OCI-LY7 (cell line): ENCODE data around the gene PLEKHA6. TPM values are rescaled to one million over a fixed set of nuclear protein-coding genes. Genes with fewer than 3 reads are reported as not detected.
"Not testable (repeated sequence)": the region's sequence is repeated elsewhere in the genome, so short reads cannot be mapped to it uniquely, and the experiment has no call there.

Experiments used
- BruUV-seq: library from RNA; stranded (reverse); fragments of 400-500 nt; replicated peaks from 2 replicates; lab custom pipeline; 2021; lab: Mats Ljungman, UMichigan
- CTCF ChIA-PET: fragments of 300-600 bp; sonication (Branson Sonifier 250); formaldehyde crosslinking; loops from one replicate; lab custom pipeline; 2022; ENCODE audit warnings: antibody characterized with exemption; ENCODE audit not compliant: unreplicated experiment; lab: Charles Lee
- POLR2A ChIA-PET: fragments of 300-600 bp; sonication (Branson Sonifier 250); formaldehyde crosslinking; loops from one replicate; lab custom pipeline; 2022; ENCODE audit warnings: antibody characterized with exemption; lab: Charles Lee
- DNase-seq: peaks from one replicate; pipeline ENCODE4 v3.0.0-alpha.2; 2015; ENCODE audit warnings: low spot score
- H2AFZ ChIP-seq: fragments of 200-600 bp; sonication (generic), shearing (Covaris generic); 2 replicates; pipeline ENCODE4 v1.6.1; 2014; ENCODE audit warnings: mild to moderate bottlenecking, antibody characterized with exemption, low read length, moderate library complexity
- H3K27ac ChIP-seq: fragments of 200-600 bp; sonication (generic); 2 replicates; pipeline ENCODE4 v1.5.1; 2014; ENCODE audit warnings: mixed run types, low read depth, mild to moderate bottlenecking, moderate library complexity, low read length, inconsistent platforms; ENCODE audit not compliant: poor library complexity, severe bottlenecking
- H3K36me3 ChIP-seq: fragments of 200-600 bp; sonication (generic); 2 replicates; pipeline ENCODE4 v1.6.1; 2014; ENCODE audit warnings: mild to moderate bottlenecking, antibody characterized with exemption, low read length, moderate library complexity, mixed read lengths; ENCODE audit not compliant: insufficient read depth
- H3K4me1 ChIP-seq: fragments of 200-600 bp; sonication (generic); 2 replicates; pipeline ENCODE4 v1.5.1; 2014; ENCODE audit warnings: mild to moderate bottlenecking, low read length; ENCODE audit not compliant: insufficient read depth, poor library complexity, severe bottlenecking
- H3K4me2 ChIP-seq: fragments of 200-600 bp; sonication (generic); 2 replicates; pipeline ENCODE4 v1.6.1; 2014; ENCODE audit warnings: mild to moderate bottlenecking, low read length
- H3K4me3 ChIP-seq: fragments of 200-600 bp; sonication (generic); 2 replicates; pipeline ENCODE4 v1.5.1; 2014; ENCODE audit warnings: mild to moderate bottlenecking, low read depth, low read length; ENCODE audit not compliant: poor library complexity, severe bottlenecking
- H3K79me2 ChIP-seq: fragments of 200-600 bp; sonication (generic); 2 replicates; pipeline ENCODE4 v1.6.1; 2016; ENCODE audit warnings: low read depth, mild to moderate bottlenecking, low read length, moderate library complexity, mixed read lengths; ENCODE audit not compliant: insufficient read depth
- H3K9me2 ChIP-seq: fragments of 200-600 bp; sonication (generic); 2 replicates; pipeline ENCODE4 v1.6.1; 2016; ENCODE audit warnings: mild to moderate bottlenecking, low read length, mixed read lengths; ENCODE audit not compliant: insufficient read depth
- H3K9me3 ChIP-seq: fragments of 200-600 bp; sonication (generic); 2 replicates; pipeline ENCODE4 v1.6.1; 2014; ENCODE audit warnings: mild to moderate bottlenecking, mixed run types, low read length, mixed read lengths
- H4K20me1 ChIP-seq: fragments of 200-600 bp; sonication (generic); 2 replicates; pipeline ENCODE4 v1.6.1; 2014; ENCODE audit warnings: mild to moderate bottlenecking, antibody characterized with exemption, low read length, moderate library complexity, mixed read lengths; ENCODE audit not compliant: insufficient read depth
- EZH2phosphoT487 ChIP-seq: fragments of 200-600 bp; sonication (generic); IDR thresholded peaks from 2 replicates; pipeline ENCODE4 v1.6.1; 2018; ENCODE audit warnings: low read depth, borderline replicate concordance, mild to moderate bottlenecking, mixed run types, antibody characterized with exemption, low read length, moderate library complexity, mixed read lengths
- intact Hi-C: fragments of 100-400 bp; cut with micrococcal nuclease; formaldehyde crosslinking; loops from one replicate; pipeline ENCODE4 v1.10.0; 2022; ENCODE audit not compliant: unreplicated experiment
- total RNA-seq, 2 experiments: library from RNA; depleted of rRNA in 1 of 2; stranded (reverse); fragments of >200 nt in 1 of 2; shearing (Covaris generic) in 1 of 2; gene quantifications; 2 replicates each; pipeline ENCODE4 v1.2.3, GENCODE V29; 2014 to 2022
- TF ChIP-seq, protein P1 (sequence below): fragments of 200-600 bp; sonication (generic); conservative IDR thresholded peaks from 2 replicates; pipeline ENCODE4 v1.5.1; 2014; ENCODE audit warnings: mild to moderate bottlenecking, antibody characterized with exemption, low read length, moderate library complexity, mixed read lengths

PLEKHA6 gene
- total RNA-seq, 2 experiments from 2014 or later, result not detected

- no peak overlapping the region for H3K27ac ChIP-seq
- no peak overlapping the region for H3K4me2 ChIP-seq
- POLR2A ChIA-PET, result interaction anchor here (0.6 kb wide), 1 partner anchor 100 kb away, joined by 3 read pairs; no protein-coding TSS in a partner anchor
- intact Hi-C loops, result no loop called here
- no peaks in the 10 kb centered on the region for H3K9me2 ChIP-seq
- H2AFZ ChIP-seq, result no peak overlapping the region
- DNase-seq, result no peak
- H3K4me3 ChIP-seq, result no peak overlapping the region
- TF ChIP-seq EZH2phosphoT487, result no peak
- TF ChIP-seq, protein P1, sequence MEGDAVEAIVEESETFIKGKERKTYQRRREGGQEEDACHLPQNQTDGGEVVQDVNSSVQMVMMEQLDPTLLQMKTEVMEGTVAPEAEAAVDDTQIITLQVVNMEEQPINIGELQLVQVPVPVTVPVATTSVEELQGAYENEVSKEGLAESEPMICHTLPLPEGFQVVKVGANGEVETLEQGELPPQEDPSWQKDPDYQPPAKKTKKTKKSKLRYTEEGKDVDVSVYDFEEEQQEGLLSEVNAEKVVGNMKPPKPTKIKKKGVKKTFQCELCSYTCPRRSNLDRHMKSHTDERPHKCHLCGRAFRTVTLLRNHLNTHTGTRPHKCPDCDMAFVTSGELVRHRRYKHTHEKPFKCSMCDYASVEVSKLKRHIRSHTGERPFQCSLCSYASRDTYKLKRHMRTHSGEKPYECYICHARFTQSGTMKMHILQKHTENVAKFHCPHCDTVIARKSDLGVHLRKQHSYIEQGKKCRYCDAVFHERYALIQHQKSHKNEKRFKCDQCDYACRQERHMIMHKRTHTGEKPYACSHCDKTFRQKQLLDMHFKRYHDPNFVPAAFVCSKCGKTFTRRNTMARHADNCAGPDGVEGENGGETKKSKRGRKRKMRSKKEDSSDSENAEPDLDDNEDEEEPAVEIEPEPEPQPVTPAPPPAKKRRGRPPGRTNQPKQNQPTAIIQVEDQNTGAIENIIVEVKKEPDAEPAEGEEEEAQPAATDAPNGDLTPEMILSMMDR, result no peak
- H3K79me2 ChIP-seq, result no peaks in the 10 kb centered on the region
- BruUV-seq, result no TSS peak
- H3K4me1 ChIP-seq, result no peaks in the 10 kb centered on the region
- CTCF ChIA-PET, result no interaction called here
- H4K20me1 ChIP-seq, result no peaks in the 10 kb centered on the region
- no peaks in the 10 kb centered on the region for H3K36me3 ChIP-seq
- no peaks in the 10 kb centered on the region for H3K9me3 ChIP-seq
These were observed 28.5 kb downstream of the PLEKHA6 start for GRCh38 chr1:204331275-204331674.

- DNase-seq, H3K4me1 ChIP-seq, CTCF ChIA-PET, H4K20me1 ChIP-seq, H3K4me2 ChIP-seq, POLR2A ChIA-PET, intact Hi-C loops, H3K9me3 ChIP-seq, H3K27ac ChIP-seq, H3K9me2 ChIP-seq, H3K79me2 ChIP-seq, BruUV-seq, H3K4me3 ChIP-seq, H3K36me3 ChIP-seq, H2AFZ ChIP-seq: not testable (repeated sequence)
These were observed 31.9 kb downstream of the PLEKHA6 start for GRCh38 chr1:204327870-204328269.

DNA sequence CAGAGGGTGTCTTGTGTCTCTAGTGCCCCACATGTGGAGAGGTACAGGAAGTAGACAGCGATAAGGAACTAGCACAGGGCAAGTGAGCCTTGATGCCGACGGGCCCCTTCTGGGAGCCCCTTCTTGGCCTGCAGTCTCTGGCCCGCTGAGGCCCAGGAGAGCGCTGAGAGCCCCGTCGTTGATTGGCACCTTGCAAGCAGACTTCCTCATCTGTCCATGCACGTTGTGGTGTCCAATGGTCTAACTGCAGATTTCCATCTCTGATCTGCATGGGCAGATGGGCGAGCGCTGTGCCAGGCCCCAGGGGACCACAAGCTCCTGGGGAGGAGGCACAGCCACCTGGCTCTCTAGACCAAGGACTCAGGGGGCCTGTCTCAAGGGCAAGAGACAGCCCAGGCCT, 32.4 kb downstream of the PLEKHA6 start:
- no peaks in the 10 kb centered on the region for H3K36me3 ChIP-seq

More for the DNA sequence above, 32.4 kb downstream of the PLEKHA6 start:
- no peak overlapping the region for H2AFZ ChIP-seq
- no peaks in the 10 kb centered on the region for H3K4me1 ChIP-seq
- DNase-seq, result no peak
- H3K4me2 ChIP-seq, result no peak overlapping the region
- ChIA-PET CTCF (no interaction called here), POLR2A (no interaction called here)
- H3K4me3 ChIP-seq, result no peak overlapping the region
- no TSS peak for BruUV-seq
- H4K20me1 ChIP-seq, result no peaks in the 10 kb centered on the region
- no peak overlapping the region for H3K27ac ChIP-seq
- no peaks in the 10 kb centered on the region for H3K79me2 ChIP-seq
- H3K9me2 ChIP-seq, result no peaks in the 10 kb centered on the region
- no peak for TF ChIP-seq EZH2phosphoT487
- TF ChIP-seq, protein P1, result no peak
- intact Hi-C loops, result no loop called here
- no peaks in the 10 kb centered on the region for H3K9me3 ChIP-seq
